ENCODE data around the gene CD300H.
"Not testable (repeated sequence)": the region's sequence is repeated elsewhere in the genome, so short reads cannot be mapped to it uniquely, and the experiment has no call there.

CD300H gene

GRCh38 chr17:74584292-74585060, 17.2 kb upstream of the CD300H start:
- DNase-seq (ENCODE audit: low spot score) = no peak

GRCh38 chr17:74582633-74583032, 15.3 kb upstream of the CD300H start:
- DNase-seq (ENCODE audit: low spot score) = no peak

GRCh38 chr17:74579900-74580299, 12.6 kb upstream of the CD300H start:
- no peak for DNase-seq (ENCODE audit: low spot score)

GRCh38 chr17:74578979-74579378, 11.7 kb upstream of the CD300H start:
- DNase-seq (ENCODE audit: low spot score) = no peak

GRCh38 chr17:74574489-74575142, 7.3 kb upstream of the CD300H start:
- DNase-seq (ENCODE audit: low spot score) = no peak

- DNase-seq (ENCODE audit: low spot score) = not testable (repeated sequence)
Observed at GRCh38 chr17:74573635-74574034, 6.3 kb upstream of the CD300H start.

- no peak for DNase-seq (ENCODE audit: low spot score)
Observed at GRCh38 chr17:74573169-74573568, 5.9 kb upstream of the CD300H start.

- no peak for DNase-seq (ENCODE audit: low spot score)
Observed at GRCh38 chr17:74571621-74572270, 4.4 kb upstream of the CD300H start.

GRCh38 chr17:74569020-74570003, 2.0 kb upstream of the CD300H start:
- peak; percentile 92 for DNase-seq (ENCODE audit: low spot score)

GRCh38 chr17:74568106-74568873, 981 bp upstream of the CD300H start:
- DNase-seq (ENCODE audit: low spot score) = no peak

GRCh38 chr17:74566132-74566753, 1.1 kb downstream of the CD300H start:
- DNase-seq (ENCODE audit: low spot score) = peak; percentile 32

- no peak for DNase-seq (ENCODE audit: low spot score)
Observed at GRCh38 chr17:74565126-74565525, 2.2 kb downstream of the CD300H start.

GRCh38 chr17:74563358-74563757, 4.0 kb downstream of the CD300H start:
- DNase-seq (ENCODE audit: low spot score) = no peak

- DNase-seq (ENCODE audit: low spot score) = no peak
Observed at GRCh38 chr17:74561586-74561985, 5.7 kb downstream of the CD300H start.

- DNase-seq (ENCODE audit: low spot score) = no peak
Observed at GRCh38 chr17:74558882-74559519, 8.3 kb downstream of the CD300H start.

GRCh38 chr17:74558402-74558801, 8.9 kb downstream of the CD300H start:
- not testable (repeated sequence) for DNase-seq (ENCODE audit: low spot score)

GRCh38 chr17:74555427-74555940, 11.8 kb downstream of the CD300H start:
- DNase-seq (ENCODE audit: low spot score) = no peak

GRCh38 chr17:74554909-74555308, 12.4 kb downstream of the CD300H start:
- no peak for DNase-seq (ENCODE audit: low spot score)

- DNase-seq (ENCODE audit: low spot score) = peak; percentile 89
Observed at GRCh38 chr17:74552037-74552436, 15.3 kb downstream of the CD300H start.

GRCh38 chr17:74550602-74551001, 16.7 kb downstream of the CD300H start:
- no peak for DNase-seq (ENCODE audit: low spot score)
